ENCODE measurements around the gene FBXL7. TPM values are rescaled to one million over a fixed set of nuclear protein-coding genes. Genes with fewer than 3 reads are reported as not detected.

FBXL7 gene
- total and polyA plus RNA-seq, 2 donors (not counting 3 experiments of a cell fraction or from before 2014, with no cell fraction given) = 23.5 to 32.2 TPM

- BruUV-seq (replicated peaks) = no TSS peak
Measured at GRCh38 chr5:15983392-15983791, 483.4 kb downstream of the FBXL7 start.

More at GRCh38 chr5:15983392-15983791, 483.4 kb downstream of the FBXL7 start:
- no peak overlapping the region for H3K9ac ChIP-seq (replicated peaks; ENCODE audit: extremely low read depth, insufficient read depth, low read length)
- H3K27me3 ChIP-seq (ENCODE audit: control insufficient read depth in 2 of 2, insufficient read depth in 2 of 2, low read length in 2 of 2) = no peaks in the 10 kb centered on the region
- POLR2A ChIA-PET = no interaction called here
- no peaks in the 10 kb centered on the region for H3K36me3 ChIP-seq (ENCODE audit: control insufficient read depth in 2 of 2, extremely low read depth in 1 of 2, insufficient read depth in 2 of 2, low read length in 2 of 2)
- H3K4me3 ChIP-seq (replicated peaks in 1 of 3; ENCODE audit: insufficient read depth in 1 of 3, low read depth in 1 of 3, low read length in 3 of 3) = no peak overlapping the region
- dilution Hi-C loops (cut with MboI; ENCODE audit: extremely low pct_ligation_motif_present, low sequenced_read_pairs) = no loop called here
- CTCF ChIA-PET = interaction anchor here (1.5 to 2.3 kb wide), 2 partner anchors 12 to 175 kb away, joined by 3 to 8 read pairs; no protein-coding TSS in a partner anchor
- intact Hi-C loops (cut with micrococcal nuclease) = no loop called here
- no peaks in the 10 kb centered on the region for H3K4me1 ChIP-seq (ENCODE audit: control insufficient read depth, extremely low read depth, insufficient read depth, low read length)
- H3K9me3 ChIP-seq (replicated peaks; ENCODE audit: control insufficient read depth, insufficient read depth, low read length) = no peaks in the 10 kb centered on the region
- H3K79me2 ChIP-seq (ENCODE audit: control insufficient read depth, insufficient read depth, low read length) = no peaks in the 10 kb centered on the region
- FAIRE-seq (no peak), DNase-seq (ENCODE audit: low read depth, low spot score) (no peak)
- no peaks in the 10 kb centered on the region for H4K20me1 ChIP-seq (replicated peaks; ENCODE audit: control insufficient read depth, extremely low read depth, insufficient read depth, low read length)
- H2AFZ ChIP-seq (ENCODE audit: low read depth, low read length) = no peak overlapping the region
- no peak overlapping the region for H3K27ac ChIP-seq (ENCODE audit: insufficient read depth, low read depth, low read length)
- no peak overlapping the region for H3K4me2 ChIP-seq (ENCODE audit: insufficient read depth, low read length)
- TF ChIP-seq MYC (IDR thresholded peaks at IDR 0.05; ENCODE audit: low read depth, low read length) = no peak
- no peak for TF ChIP-seq POLR2A (IDR thresholded peaks at IDR 0.05; ENCODE audit: low read depth, low read length)
- no peak for TF ChIP-seq GATA2 (IDR thresholded peaks at IDR 0.05; ENCODE audit: insufficient read depth, insufficient read length, low read depth, low read length)
- no peak for TF ChIP-seq POLR2AphosphoS5 (IDR thresholded peaks at IDR 0.05; ENCODE audit: insufficient read depth, low read depth, low read length)
- no peak for TF ChIP-seq EZH2 (IDR thresholded peaks at IDR 0.05; ENCODE audit: borderline replicate concordance, low read depth, low read length, severe bottlenecking)
- no peak for TF ChIP-seq CTCF (IDR thresholded peaks at IDR 0.05; ENCODE audit: extremely low read depth in 1 of 2, insufficient read depth in 1 of 2, low read depth in 1 of 2, low read length in 2 of 2)
- TF ChIP-seq MAX (IDR thresholded peaks at IDR 0.05; ENCODE audit: insufficient read depth, insufficient read length) = no peak
- no peak for TF ChIP-seq FOS (IDR thresholded peaks at IDR 0.05; ENCODE audit: borderline replicate concordance, insufficient read depth, low read length)
- no peak for TF ChIP-seq JUN (IDR thresholded peaks at IDR 0.05; ENCODE audit: borderline replicate concordance, insufficient read depth, insufficient read length, low read depth)
- no peaks in the 10 kb centered on the region for H3K9me1 ChIP-seq (replicated peaks; ENCODE audit: control insufficient read depth, extremely low read depth, insufficient read depth, low read length)

MicroRNAs encoded within 50 kb of the gene (microRNA counts, 767-probe panel; counts per million panel counts)
- microRNA hsa-miR-887 = 723 counts per million, percentile 96 among the panel's probes with 10 or more counts

Small RNAs within 50 kb of the gene (microRNA-seq; reads per million reads assigned to microRNA genes)
- 215 reads per million, percentile 67 among the genes with 10 or more reads in this experiment for gene MIR887 (ENCODE audit: borderline number of aligned reads, borderline replicate concordance)

Small RNAs within 50 kb of the gene (small RNA-seq; reads per million reads assigned to genes)
- gene MIR887 (ENCODE audit: insufficient read depth, insufficient read length, low read depth, low replicate concordance) = 41.8 reads per million, percentile 90 among the genes with 10 or more reads in this experiment

Measured in endothelial cell of umbilical vein (primary cell).